SK-N-SH (cell line): Measurements from ENCODE around the gene IRX3. TPM values are rescaled to one million over a fixed set of nuclear protein-coding genes. Genes with fewer than 3 reads are reported as not detected.

Experiments
- CTCF ChIA-PET: fragments of 300-600, 350-600 bp; formaldehyde crosslinking; extraction: SDS; loops from one replicate; lab custom pipeline; 2021; lab: Yijun Ruan, JAX
- POLR2A ChIA-PET: fragments of 350-600 bp; sonication (Branson Sonifier 250); formaldehyde crosslinking; extraction: SDS; loops from one replicate; lab custom pipeline; 2020; ENCODE audit warnings: antibody characterized with exemption, inconsistent platforms; lab: Yijun Ruan, JAX
- DNase-seq: peaks from one replicate; pipeline ENCODE4 v3.0.0; 2012
- H2AFZ ChIP-seq: fragments of 200-600 bp; sonication (generic); 2 replicates; pipeline ENCODE4 v1.8.1; 2016; ENCODE audit warnings: antibody characterized with exemption, mild to moderate bottlenecking, low read depth
- H3F3A ChIP-seq: fragments of 200-600 bp; sonication (generic); replicated peaks from 2 replicates; pipeline ENCODE3; 2016; ENCODE audit warnings: antibody characterized with exemption, mild to moderate bottlenecking; ENCODE audit not compliant: insufficient read depth
- H3K27ac ChIP-seq, 2 experiments: fragments of 200-500 bp in 1 of 2; fragments of 200-600 bp in 1 of 2; sonication (Bioruptor generic) in 1 of 2; sonication (generic), shearing (Covaris generic) in 1 of 2; 2 replicates each; pipeline versions ENCODE4 v1.5.1 to v1.6.1; 2014 to 2016; ENCODE audit warnings: low read depth in 2 of 2, inconsistent platforms in 1 of 2, low read length in 1 of 2, mild to moderate bottlenecking in 1 of 2, mixed read lengths in 1 of 2
- H3K27me3 ChIP-seq: fragments of 200-600 bp; sonication (generic), shearing (Covaris generic); 2 replicates; pipeline ENCODE4 v1.6.1; 2016; ENCODE audit warnings: mixed run types; ENCODE audit not compliant: insufficient read depth
- H3K36me3 ChIP-seq, 2 experiments: fragments of 200-500 bp in 1 of 2; fragments of 200-600 bp in 1 of 2; sonication (Bioruptor generic) in 1 of 2; sonication (generic) in 1 of 2; replicated peaks in 1 of 2; 2 replicates each; pipeline versions ENCODE3 to v1.5.1; 2014 to 2016; ENCODE audit warnings: low read length in 1 of 2, mild to moderate bottlenecking in 1 of 2; ENCODE audit not compliant: insufficient read depth in 2 of 2, control insufficient read depth in 1 of 2
- H3K4me1 ChIP-seq, 2 experiments: fragments of 200-500 bp in 1 of 2; fragments of 200-600 bp in 1 of 2; sonication (Bioruptor generic) in 1 of 2; sonication (generic), shearing (Covaris generic) in 1 of 2; 2 replicates each; pipeline versions ENCODE4 v1.5.1 to v1.6.1; 2014 to 2016; ENCODE audit warnings: low read depth in 1 of 2, low read length in 1 of 2, mixed run types in 1 of 2; ENCODE audit not compliant: insufficient read depth in 2 of 2, control insufficient read depth in 1 of 2
- H3K4me2 ChIP-seq: fragments of 200-600 bp; sonication (generic), shearing (Covaris generic); 2 replicates; pipeline ENCODE4 v1.6.1; 2017; ENCODE audit warnings: mixed run types
- H3K4me3 ChIP-seq, 2 experiments: fragments of 200-500 bp in 1 of 2; fragments of 200-600 bp in 1 of 2; sonication (Bioruptor generic) in 1 of 2; sonication (generic), shearing (Covaris generic) in 1 of 2; 2 replicates each; pipeline versions ENCODE4 v1.5.1 to v1.8.1; 2014 to 2016; ENCODE audit warnings: low read depth in 2 of 2, inconsistent platforms in 1 of 2, low read length in 1 of 2, mild to moderate bottlenecking in 1 of 2, mixed read lengths in 1 of 2, moderate library complexity in 1 of 2
- H3K79me2 ChIP-seq: fragments of 200-600 bp; sonication (generic); 2 replicates; pipeline ENCODE4 v1.8.1; 2017; ENCODE audit warnings: mild to moderate bottlenecking; ENCODE audit not compliant: insufficient read depth
- H3K9ac ChIP-seq: fragments of 200-600 bp; sonication (generic); 2 replicates; pipeline ENCODE4 v1.6.1; 2017; ENCODE audit warnings: mixed run types
- H3K9me2 ChIP-seq: fragments of 200-600 bp; sonication (generic); 2 replicates; pipeline ENCODE4 v1.6.1; 2017; ENCODE audit warnings: mixed run types
- H3K9me3 ChIP-seq: fragments of 200-600 bp; sonication (generic); 2 replicates; pipeline ENCODE4 v1.6.1; 2017; ENCODE audit warnings: mixed run types, mild to moderate bottlenecking, moderate library complexity
- H4K20me1 ChIP-seq: fragments of 200-600 bp; sonication (generic); 2 replicates; pipeline ENCODE4 v1.6.1; 2017; ENCODE audit warnings: mild to moderate bottlenecking, mixed run types; ENCODE audit not compliant: insufficient read depth
- CHD2 ChIP-seq: fragments of 150-350 bp; IDR thresholded peaks from 2 replicates; pipeline ENCODE4 v1.6.1; 2018; ENCODE audit warnings: low read length; ENCODE audit not compliant: partially characterized antibody
- ELF1 ChIP-seq: IDR thresholded peaks from 2 replicates; pipeline ENCODE4 v1.4.0; 2012
- FOXM1 ChIP-seq: IDR thresholded peaks from 2 replicates; pipeline ENCODE4 v1.4.0; 2012; ENCODE audit warnings: low read depth, mild to moderate bottlenecking
- GATA2 ChIP-seq: sonication (generic); formaldehyde crosslinking; IDR thresholded peaks from 2 replicates; pipeline ENCODE4 v1.5.0; 2020; ENCODE audit warnings: mild to moderate bottlenecking, missing genetic modification reagents
- IRF3 ChIP-seq: fragments of 150-350 bp; IDR thresholded peaks from 2 replicates; pipeline ENCODE4 v1.6.1; 2016; ENCODE audit warnings: mild to moderate bottlenecking, low read depth, low read length
- MXI1 ChIP-seq: IDR thresholded peaks from 2 replicates; pipeline ENCODE4 v1.6.1; 2012; ENCODE audit warnings: mild to moderate bottlenecking, low read depth, low read length, improper control_type of control experiment
- NFIC ChIP-seq: IDR thresholded peaks from 2 replicates; pipeline ENCODE4 v1.4.0; 2012; ENCODE audit warnings: borderline replicate concordance
- RCOR1 ChIP-seq: fragments of 150-350 bp; IDR thresholded peaks from 2 replicates; pipeline ENCODE4 v1.6.1; 2017; ENCODE audit warnings: antibody characterized with exemption, low read length
- REST ChIP-seq: IDR thresholded peaks from 2 replicates; pipeline ENCODE4 v1.6.1; 2012; ENCODE audit warnings: mild to moderate bottlenecking, low read depth, low read length, moderate library complexity
- TEAD4 ChIP-seq: IDR thresholded peaks from 2 replicates; pipeline ENCODE4 v1.4.0; 2012; ENCODE audit warnings: mild to moderate bottlenecking, borderline replicate concordance; ENCODE audit not compliant: insufficient read depth
- USF2 ChIP-seq: fragments of 150-350 bp; IDR thresholded peaks from 2 replicates; pipeline ENCODE4 v1.6.1; 2017; ENCODE audit warnings: antibody characterized with exemption, low read length, low read depth, borderline replicate concordance
- ZBTB33 ChIP-seq: IDR thresholded peaks from 2 replicates; pipeline ENCODE4 v1.4.0; 2012; ENCODE audit warnings: low read depth, borderline replicate concordance
- WGBS: methylation state at CpG from one replicate; pipeline ENCODE4 v1.1.6; 2017; ENCODE audit warnings: low lambda C conversion rate; 5-methylcytosine and 5-hydroxymethylcytosine counted together
- polyA plus RNA-seq, 3 experiments: library from polyadenylated mRNA; depleted of rRNA; stranded (reverse); fragments of >200 nt; gene quantifications; 2 replicates each; pipeline ENCODE4 v1.2.3, GENCODE V29; 2012

The IRX3 gene
- polyA plus RNA-seq, 1 of the 3 experiments (the other 2 are of a cell fraction), result 7.1 TPM

- H3K4me3 ChIP-seq, result no peak overlapping the region
- no peak for DNase-seq
- no peak overlapping the region for H3K4me2 ChIP-seq
- 34% methylated on average over 3 of the region's 3 CpGs for WGBS
- H3K36me3 ChIP-seq, result no peaks in the 10 kb centered on the region
- no peaks in the 10 kb centered on the region for H3F3A ChIP-seq
- POLR2A ChIA-PET, result no interaction called here
- no peaks in the 10 kb centered on the region for H3K9me3 ChIP-seq
- no peaks in the 10 kb centered on the region for H3K79me2 ChIP-seq
- no peak overlapping the region for H3K9ac ChIP-seq
- no peak overlapping the region for H2AFZ ChIP-seq
- no peaks in the 10 kb centered on the region for H4K20me1 ChIP-seq
- no peaks in the 10 kb centered on the region for H3K9me2 ChIP-seq
- no peak overlapping the region for H3K27ac ChIP-seq
- H3K4me1 ChIP-seq, result no peaks in the 10 kb centered on the region
- H3K27me3 ChIP-seq, result no peaks in the 10 kb centered on the region
- TF ChIP-seq REST (no peak), GATA2 (CRISPR knock-in tag) (no peak), TEAD4 (no peak), ELF1 (no peak), RCOR1 (no peak), NFIC (no peak), CHD2 (no peak), MXI1 (no peak), IRF3 (no peak), USF2 (no peak), FOXM1 (no peak), ZBTB33 (no peak)
- CTCF ChIA-PET, result interaction anchor here (1.0 to 1.4 kb wide), 2 partner anchors 9 to 15 kb away, joined by 3 read pairs; no protein-coding TSS in a partner anchor
Observed at GRCh38 chr16:54326266-54326662, 39.7 kb upstream of the IRX3 start.
